AML-193 (cell line): ENCODE measurements around the gene BCL6B.

Experiments
- DNase-seq, 2 experiments: peaks; one replicate each; lab custom pipeline; 2025; lab: John Stamatoyannopoulos, UW

BCL6B gene

GRCh38 chr17:7058831-7059447 lies 36.1 kb downstream of the BCL6B start:
- DNase-seq = no peak

GRCh38 chr17:7060165-7060891 lies 37.5 kb downstream of the BCL6B start:
- no peak for DNase-seq

GRCh38 chr17:7063518-7064094 lies 40.8 kb downstream of the BCL6B start:
- DNase-seq = no peak

GRCh38 chr17:7064261-7064660 lies 41.4 kb downstream of the BCL6B start:
- no peak for DNase-seq

GRCh38 chr17:7067198-7067597 lies 44.3 kb downstream of the BCL6B start:
- no peak for DNase-seq

- DNase-seq = no peak
Observed at GRCh38 chr17:7068268-7068667, 45.4 kb downstream of the BCL6B start.

- no peak for DNase-seq
Observed at GRCh38 chr17:7070712-7071111, 47.9 kb downstream of the BCL6B start.

GRCh38 chr17:7072406-7072805 lies 49.6 kb downstream of the BCL6B start:
- no peak for DNase-seq

- DNase-seq = no peak
Observed at GRCh38 chr17:7074931-7075330, 52.1 kb downstream of the BCL6B start.

GRCh38 chr17:7077911-7078546 lies 55.2 kb downstream of the BCL6B start:
- DNase-seq = no peak

GRCh38 chr17:7078711-7079110 lies 55.9 kb downstream of the BCL6B start:
- no peak for DNase-seq
